ENCODE data around the gene CFAP20DC. TPM values are rescaled to one million over a fixed set of nuclear protein-coding genes. Genes with fewer than 3 reads are reported as not detected.

Gene CFAP20DC
- total RNA-seq, 1 donor from 2014 or later, result 4.7 TPM

DNA sequence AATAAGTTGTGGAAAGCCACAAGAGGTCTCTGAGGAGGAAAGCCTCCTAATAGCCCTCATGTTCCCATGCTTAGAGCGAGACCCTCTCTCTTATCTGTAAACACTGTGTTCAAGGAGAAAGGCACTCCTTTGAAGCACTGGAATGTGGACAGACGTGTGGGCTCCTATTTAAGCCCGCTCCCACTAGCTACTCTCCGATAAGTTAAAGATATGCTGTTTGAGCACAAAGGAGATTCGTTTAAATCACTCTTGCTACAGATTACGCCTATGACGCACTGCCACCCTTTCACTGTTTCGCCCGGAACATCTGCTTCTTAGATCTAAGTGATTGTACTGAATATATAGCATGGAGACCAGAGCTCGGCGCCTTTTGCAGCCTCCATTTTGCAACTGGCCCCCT is 325.5 kb downstream of the CFAP20DC start:
- no peaks in the 10 kb centered on the region for H3K27me3 Mint-ChIP-seq
- no peaks in the 10 kb centered on the region for H3K9me3 Mint-ChIP-seq
- H3K36me3 Mint-ChIP-seq, result no peaks in the 10 kb centered on the region
- peak overlapping the region; percentile 73 for H3K27ac Mint-ChIP-seq
- no peak overlapping the region for H3K4me3 Mint-ChIP-seq
- TF ChIP-seq, protein P1, sequence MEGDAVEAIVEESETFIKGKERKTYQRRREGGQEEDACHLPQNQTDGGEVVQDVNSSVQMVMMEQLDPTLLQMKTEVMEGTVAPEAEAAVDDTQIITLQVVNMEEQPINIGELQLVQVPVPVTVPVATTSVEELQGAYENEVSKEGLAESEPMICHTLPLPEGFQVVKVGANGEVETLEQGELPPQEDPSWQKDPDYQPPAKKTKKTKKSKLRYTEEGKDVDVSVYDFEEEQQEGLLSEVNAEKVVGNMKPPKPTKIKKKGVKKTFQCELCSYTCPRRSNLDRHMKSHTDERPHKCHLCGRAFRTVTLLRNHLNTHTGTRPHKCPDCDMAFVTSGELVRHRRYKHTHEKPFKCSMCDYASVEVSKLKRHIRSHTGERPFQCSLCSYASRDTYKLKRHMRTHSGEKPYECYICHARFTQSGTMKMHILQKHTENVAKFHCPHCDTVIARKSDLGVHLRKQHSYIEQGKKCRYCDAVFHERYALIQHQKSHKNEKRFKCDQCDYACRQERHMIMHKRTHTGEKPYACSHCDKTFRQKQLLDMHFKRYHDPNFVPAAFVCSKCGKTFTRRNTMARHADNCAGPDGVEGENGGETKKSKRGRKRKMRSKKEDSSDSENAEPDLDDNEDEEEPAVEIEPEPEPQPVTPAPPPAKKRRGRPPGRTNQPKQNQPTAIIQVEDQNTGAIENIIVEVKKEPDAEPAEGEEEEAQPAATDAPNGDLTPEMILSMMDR (conservative IDR thresholded peaks at IDR 0.05), result no peak
- no peak for DNase-seq (ENCODE audit: extremely low spot score, unreplicated experiment)
- peaks cover 15% of the 10 kb centered on the region for H3K4me1 Mint-ChIP-seq (ENCODE audit: unreplicated experiment)

DNA sequence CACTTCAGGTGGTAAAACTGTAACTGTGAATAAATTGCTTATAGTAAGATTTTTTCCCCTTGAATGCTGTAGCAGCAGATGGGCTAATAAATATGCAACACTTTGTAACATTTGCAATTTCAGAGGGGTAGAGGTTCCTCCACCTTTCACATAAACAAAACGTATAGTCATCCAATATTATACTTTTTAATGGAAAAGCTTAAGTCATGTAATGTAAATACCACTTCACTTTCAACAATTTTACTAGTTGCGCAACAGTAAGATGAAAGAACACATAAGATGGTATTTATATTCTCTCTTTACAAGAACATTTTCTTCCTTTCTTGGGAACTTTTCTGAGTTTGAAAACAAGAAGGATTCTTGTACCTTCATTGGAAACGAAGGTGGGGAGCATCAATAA is 326.7 kb downstream of the CFAP20DC start:
- Mint-ChIP-seq H3K36me3 (no peaks in the 10 kb centered on the region), H3K4me1 (ENCODE audit: unreplicated experiment) (peaks cover 15% of the 10 kb centered on the region), H3K4me3 (no peak overlapping the region), H3K9me3 (no peaks in the 10 kb centered on the region), H3K27me3 (no peaks in the 10 kb centered on the region), H3K27ac (peak overlapping the region; percentile 12)
- DNase-seq (ENCODE audit: extremely low spot score, unreplicated experiment), result no peak
- TF ChIP-seq, protein P1 (conservative IDR thresholded peaks at IDR 0.05), result no peak

DNA sequence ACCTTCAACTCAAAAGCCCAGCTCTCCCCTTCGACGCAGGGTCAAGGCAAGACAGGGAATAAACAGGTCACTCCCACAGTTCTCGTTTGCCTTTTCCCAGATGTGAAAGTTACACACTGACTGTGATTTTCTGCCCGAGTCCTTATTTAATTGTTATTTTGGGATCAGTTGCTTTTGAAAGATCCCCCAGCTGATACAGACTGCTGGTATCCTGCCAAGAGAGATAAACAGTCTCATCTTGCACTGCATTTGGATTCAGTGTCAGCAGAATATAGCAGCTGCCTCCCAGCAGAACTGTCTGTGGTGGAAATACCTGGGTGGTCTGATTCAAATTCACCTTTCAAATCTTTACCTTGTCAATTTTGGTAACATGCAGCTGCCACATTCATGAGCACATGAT is 327.3 kb downstream of the CFAP20DC start:
- Mint-ChIP-seq H3K9me3 (no peaks in the 10 kb centered on the region), H3K27ac (no peak overlapping the region), H3K36me3 (no peaks in the 10 kb centered on the region), H3K4me1 (ENCODE audit: unreplicated experiment) (peaks cover 15% of the 10 kb centered on the region), H3K27me3 (no peaks in the 10 kb centered on the region), H3K4me3 (no peak overlapping the region)
- TF ChIP-seq, protein P1 (conservative IDR thresholded peaks at IDR 0.05), result no peak
- no peak for DNase-seq (ENCODE audit: extremely low spot score, unreplicated experiment)

DNA sequence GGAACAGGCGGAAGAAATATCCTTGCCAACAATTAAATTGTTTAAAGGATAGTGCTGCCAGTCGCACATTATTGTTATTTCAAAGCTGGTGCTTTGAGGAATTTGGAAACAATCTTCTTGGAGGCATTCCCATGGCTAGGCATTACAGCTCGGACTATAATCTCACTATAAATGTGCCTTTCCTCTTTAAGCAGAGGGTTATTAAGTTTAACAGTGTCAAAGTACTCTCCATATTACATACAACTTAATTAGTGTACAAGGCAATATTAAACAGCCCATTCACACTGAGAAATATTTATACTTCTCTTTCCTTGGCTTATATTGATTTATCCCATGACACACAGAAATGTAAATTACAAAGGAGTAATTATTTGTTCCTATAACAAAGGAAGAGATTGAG is 329.3 kb downstream of the CFAP20DC start:
- TF ChIP-seq, protein P1 (conservative IDR thresholded peaks at IDR 0.05), result no peak
- Mint-ChIP-seq H3K27ac (no peak overlapping the region), H3K36me3 (no peaks in the 10 kb centered on the region), H3K4me3 (no peak overlapping the region), H3K27me3 (no peaks in the 10 kb centered on the region), H3K4me1 (ENCODE audit: unreplicated experiment) (peaks cover 15% of the 10 kb centered on the region), H3K9me3 (no peaks in the 10 kb centered on the region)
- no peak for DNase-seq (ENCODE audit: extremely low spot score, unreplicated experiment)

DNA sequence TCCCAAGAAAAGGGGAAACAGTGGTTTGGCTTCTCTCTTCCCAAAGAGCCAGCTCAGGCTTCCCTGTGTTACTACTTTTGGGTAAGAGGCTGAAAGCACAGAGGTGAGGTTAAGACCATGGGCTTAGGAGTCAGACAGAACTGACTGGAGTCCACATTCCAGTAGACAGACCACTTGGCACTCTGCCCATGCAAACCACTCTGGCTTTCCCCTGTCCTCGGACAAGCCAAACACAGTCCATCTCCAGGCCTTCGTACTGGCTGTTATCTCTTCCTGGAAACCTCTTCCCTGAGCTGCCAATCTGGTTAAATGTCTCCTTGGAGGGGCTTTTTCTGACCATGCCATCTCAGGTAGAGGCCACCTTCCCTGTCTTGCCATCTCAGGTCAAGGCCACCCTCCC is 330.1 kb downstream of the CFAP20DC start:
- H3K9me3 Mint-ChIP-seq, result no peaks in the 10 kb centered on the region
- no peaks in the 10 kb centered on the region for H3K27me3 Mint-ChIP-seq
- DNase-seq (ENCODE audit: extremely low spot score, unreplicated experiment), result no peak
- TF ChIP-seq, protein P1 (conservative IDR thresholded peaks at IDR 0.05), result no peak
- H3K4me3 Mint-ChIP-seq, result no peak overlapping the region
- H3K36me3 Mint-ChIP-seq, result no peaks in the 10 kb centered on the region
- H3K4me1 Mint-ChIP-seq (ENCODE audit: unreplicated experiment), result peaks cover 15% of the 10 kb centered on the region
- no peak overlapping the region for H3K27ac Mint-ChIP-seq
